WI38 (cell line): Measurements from ENCODE around the gene PPP2R2C.

Source experiments
- H3K4me3 ChIP-seq: 2 replicates; pipeline ENCODE4 v1.5.1; 2011; ENCODE audit warnings: low read depth, mild to moderate bottlenecking, control low read depth, low read length
- TF ChIP-seq, protein P1 (sequence below): IDR thresholded peaks from 2 replicates; pipeline ENCODE4 v1.5.1; 2012; ENCODE audit warnings: low read depth, mild to moderate bottlenecking, control low read depth, low read length

The PPP2R2C gene

DNA sequence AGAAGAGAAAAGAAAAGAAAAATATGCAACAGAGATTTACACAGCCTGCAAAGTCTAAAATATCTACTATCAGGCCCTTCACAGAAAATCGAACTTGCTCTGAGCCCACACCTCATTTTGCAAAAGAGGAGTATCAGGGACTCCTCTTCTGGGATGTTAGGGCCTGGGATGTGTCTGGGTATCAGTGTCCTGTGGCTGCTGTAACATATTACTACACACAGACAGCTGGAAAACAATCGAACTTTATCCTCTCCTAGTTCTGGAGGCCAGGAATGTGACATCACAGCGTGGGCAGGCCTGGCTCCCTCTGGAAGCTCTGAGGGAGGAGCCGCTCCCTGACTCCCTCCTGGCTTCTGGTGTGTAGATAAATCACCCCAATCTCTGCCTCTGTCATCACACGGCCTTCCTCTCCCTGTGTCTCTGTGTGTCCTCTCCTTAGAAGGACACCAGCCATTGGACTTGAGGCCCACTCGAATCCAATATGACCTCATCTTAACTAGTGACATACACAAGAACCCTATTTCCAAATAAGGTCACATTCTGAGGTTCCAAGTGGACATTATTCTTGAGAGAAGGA is 52.9 kb downstream of the PPP2R2C start:
- TF ChIP-seq, protein P1, sequence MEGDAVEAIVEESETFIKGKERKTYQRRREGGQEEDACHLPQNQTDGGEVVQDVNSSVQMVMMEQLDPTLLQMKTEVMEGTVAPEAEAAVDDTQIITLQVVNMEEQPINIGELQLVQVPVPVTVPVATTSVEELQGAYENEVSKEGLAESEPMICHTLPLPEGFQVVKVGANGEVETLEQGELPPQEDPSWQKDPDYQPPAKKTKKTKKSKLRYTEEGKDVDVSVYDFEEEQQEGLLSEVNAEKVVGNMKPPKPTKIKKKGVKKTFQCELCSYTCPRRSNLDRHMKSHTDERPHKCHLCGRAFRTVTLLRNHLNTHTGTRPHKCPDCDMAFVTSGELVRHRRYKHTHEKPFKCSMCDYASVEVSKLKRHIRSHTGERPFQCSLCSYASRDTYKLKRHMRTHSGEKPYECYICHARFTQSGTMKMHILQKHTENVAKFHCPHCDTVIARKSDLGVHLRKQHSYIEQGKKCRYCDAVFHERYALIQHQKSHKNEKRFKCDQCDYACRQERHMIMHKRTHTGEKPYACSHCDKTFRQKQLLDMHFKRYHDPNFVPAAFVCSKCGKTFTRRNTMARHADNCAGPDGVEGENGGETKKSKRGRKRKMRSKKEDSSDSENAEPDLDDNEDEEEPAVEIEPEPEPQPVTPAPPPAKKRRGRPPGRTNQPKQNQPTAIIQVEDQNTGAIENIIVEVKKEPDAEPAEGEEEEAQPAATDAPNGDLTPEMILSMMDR = no peak
- H3K4me3 ChIP-seq = no peak overlapping the region

DNA sequence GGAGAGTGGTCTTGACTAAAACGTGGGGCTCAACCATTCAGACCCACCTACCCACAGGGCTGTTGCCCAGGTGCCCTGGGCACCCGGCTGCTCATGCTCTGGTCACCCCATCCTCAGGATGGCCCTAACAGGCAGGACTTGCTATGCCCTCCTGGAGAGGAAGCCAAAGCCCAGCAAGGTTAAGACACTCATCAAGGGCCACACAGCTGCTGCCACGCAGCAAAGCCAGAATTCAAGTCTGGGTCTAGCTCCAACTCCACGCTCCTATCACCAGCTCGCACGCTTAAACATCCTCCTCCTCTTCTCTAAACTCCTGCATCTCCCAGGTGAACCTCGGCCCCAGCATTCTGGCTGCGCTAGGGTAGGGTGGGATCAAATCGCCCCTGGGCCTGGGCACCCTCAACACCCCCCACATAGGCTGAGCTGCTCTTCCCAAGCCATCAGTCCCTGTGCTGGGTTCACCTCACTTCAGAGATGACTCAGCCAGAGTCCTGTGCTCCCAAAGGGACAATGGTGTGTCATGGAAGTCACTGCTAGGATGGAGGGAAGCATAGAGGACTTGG is 54.1 kb downstream of the PPP2R2C start:
- TF ChIP-seq, protein P1 = no peak
- H3K4me3 ChIP-seq = no peak overlapping the region

DNA sequence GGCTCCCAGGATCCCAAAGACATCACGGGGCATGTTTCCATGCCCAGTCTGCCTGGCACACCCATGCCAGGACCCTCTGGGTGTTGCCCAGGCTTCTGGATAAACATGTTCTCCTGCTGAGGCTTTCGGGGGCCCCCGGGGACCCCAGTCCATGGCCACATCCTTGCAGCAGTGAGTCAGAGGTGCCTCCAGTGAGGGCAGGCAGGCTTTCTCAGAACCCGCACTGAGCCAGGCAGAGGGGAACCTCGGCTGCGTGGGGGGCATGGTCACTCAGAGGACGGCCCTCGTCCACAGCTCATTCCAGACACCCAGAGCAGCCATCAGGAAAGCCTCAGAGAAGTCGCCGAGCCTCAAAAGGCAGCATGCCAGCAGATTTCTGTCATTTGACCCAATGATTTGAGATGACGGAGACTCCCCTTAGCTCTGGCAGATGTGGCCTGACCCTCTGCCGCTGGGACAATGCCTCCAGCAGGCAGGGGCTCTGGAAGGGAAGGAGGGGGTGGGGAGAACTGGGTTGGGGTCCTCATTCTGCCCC is 54.8 kb downstream of the PPP2R2C start:
- no peak overlapping the region for H3K4me3 ChIP-seq
- TF ChIP-seq, protein P1 = no peak

DNA sequence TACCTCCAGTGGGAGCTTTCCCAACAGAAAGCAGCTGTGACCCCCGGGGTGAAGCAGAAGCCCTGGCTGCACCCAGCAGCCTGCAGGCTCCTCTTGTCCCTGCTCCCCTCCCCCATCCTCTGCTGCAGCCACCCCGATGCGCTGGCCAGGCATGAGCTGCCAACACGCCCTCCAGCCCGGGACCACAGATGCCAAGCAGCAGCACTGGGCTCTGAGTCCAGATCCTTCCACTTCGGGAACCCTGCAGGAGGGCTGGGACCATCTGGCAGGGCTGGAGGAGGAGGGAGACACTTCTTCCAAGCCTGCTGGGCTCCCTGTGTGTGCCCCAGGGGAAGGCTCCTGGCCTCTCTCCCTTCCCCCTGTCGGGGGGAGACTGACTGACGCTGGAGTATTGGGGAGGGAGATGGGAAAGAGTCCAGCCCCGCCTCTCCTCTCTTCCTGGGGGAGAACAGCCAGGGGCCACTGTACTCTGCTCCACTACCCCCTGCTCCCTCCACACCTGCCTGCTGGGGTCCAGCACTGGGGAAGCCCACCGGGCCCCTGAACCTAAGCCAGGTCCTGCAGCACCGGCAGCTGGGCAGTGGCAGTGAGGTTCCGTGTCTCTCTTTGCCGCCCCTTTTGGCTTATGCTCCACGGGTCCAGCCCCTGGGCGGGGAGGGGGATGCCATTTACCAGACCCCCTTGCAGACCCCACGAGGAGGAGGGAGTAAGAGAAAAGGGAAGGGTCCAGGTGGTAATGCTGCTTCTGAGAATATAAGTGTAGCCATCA is 55.7 kb downstream of the PPP2R2C start:
- no peak overlapping the region for H3K4me3 ChIP-seq
- TF ChIP-seq, protein P1 = no peak

DNA sequence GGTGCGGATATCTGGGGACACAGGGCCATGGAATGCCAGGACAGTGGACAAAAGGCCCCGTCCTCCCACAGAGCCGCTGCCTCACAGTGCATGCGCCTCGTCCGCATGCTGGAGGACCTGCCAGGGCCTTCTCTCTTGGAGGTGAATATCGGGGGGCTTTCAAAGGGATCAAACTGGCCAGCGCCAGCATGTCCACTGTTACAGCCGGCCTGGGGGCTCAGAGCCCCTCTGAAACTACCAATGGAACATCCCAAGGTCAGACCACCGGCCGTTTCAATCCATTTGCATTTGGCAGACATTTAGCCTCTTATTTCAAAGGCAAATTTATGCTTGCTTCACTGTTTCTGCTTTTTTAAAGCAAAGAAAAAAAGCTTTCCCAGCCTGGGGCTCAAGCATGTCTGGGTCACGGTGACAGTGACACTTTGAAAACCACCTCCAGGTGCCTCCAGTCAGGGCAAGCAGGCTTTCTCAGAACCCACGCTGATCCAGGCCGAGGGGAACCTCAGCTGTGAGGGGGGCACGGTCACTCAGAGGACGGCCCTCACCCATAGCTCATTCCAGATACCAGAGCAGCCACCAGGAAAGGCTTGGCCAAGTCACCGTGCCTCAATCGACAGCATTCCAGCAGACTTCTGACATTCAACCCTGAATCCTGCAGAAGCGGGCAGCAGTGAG is 57.2 kb downstream of the PPP2R2C start:
- TF ChIP-seq, protein P1 = no peak
- no peak overlapping the region for H3K4me3 ChIP-seq

DNA sequence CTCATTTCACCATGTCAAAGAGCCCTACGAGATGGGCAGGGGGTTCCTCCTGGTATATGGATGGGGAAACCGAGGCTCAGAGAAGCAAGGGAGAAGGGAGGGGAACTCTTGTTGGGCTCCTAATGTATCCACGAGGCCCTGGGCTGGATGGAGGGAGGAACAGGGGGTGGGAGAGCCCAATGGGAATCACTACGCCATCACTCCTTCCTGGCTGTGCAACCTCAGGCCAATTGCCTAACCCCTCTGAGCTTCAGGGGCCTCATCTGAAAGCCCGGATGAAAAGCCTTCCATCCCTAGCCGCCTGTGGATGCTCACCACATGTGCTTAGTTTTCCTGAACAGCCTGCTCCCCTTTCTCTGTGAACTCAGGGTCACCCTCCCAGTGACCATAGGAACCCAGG is 57.8 kb downstream of the PPP2R2C start:
- no peak overlapping the region for H3K4me3 ChIP-seq
- TF ChIP-seq, protein P1 = no peak

DNA sequence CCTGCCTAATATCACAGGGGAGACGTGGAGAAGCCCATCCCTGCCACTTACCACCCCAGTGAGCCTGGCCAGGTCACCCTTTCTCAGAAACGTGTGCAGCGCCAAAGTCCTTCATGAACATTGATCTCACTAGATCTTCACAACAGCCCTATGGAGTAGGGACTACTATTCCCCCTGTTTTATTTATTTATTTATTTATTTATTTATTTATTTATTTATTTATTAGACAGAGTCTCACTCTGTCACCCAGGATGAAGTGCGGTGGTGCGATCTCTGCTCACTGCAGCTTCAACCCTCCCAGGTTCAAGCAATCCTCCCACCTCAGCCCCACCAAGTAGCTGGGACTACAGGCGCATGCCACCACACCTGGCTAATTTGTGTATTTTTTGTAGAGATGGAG is 61.8 kb downstream of the PPP2R2C start:
- TF ChIP-seq, protein P1 = no peak
- H3K4me3 ChIP-seq = no peak overlapping the region
